ENCODE results near the gene ABCA4. TPM values are rescaled to one million over a fixed set of nuclear protein-coding genes. Genes with fewer than 3 reads are reported as not detected.

Gene ABCA4
- total RNA-seq, 1 experiment from 2014 or later, result 0.09 TPM

DNA sequence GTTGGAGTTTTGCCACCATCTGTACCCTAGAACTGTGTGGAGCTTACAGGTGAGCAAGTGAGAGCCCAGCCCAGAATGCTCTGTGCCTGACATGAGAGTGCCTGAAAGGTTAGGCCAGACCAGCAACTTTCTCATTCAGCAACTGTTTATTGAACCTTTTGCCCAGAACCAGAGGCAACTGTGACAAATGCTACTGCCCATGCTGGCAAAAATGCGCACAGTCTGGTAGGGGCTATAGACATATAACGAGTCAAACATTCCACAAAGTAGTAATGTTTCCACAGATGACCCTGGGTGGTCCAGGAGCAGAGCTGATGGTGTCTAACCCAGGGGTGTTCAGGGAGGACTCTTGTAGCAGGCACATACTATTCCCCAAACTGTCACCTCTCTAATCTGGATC is 155.7 kb downstream of the ABCA4 start:
- POLR2A ChIA-PET, result no interaction called here
- Mint-ChIP-seq H3K9me3 (no peaks in the 10 kb centered on the region), H3K4me1 (0 out of 2 replicates have a peak, but pooled peaks cover 4% of the 10 kb centered on the region), H3K27me3 (ENCODE audit: low read depth) (peaks cover 4% of the 10 kb centered on the region), H3K4me3 (no peak overlapping the region), H3K36me3 (no peaks in the 10 kb centered on the region), H3K27ac (no peak overlapping the region)
- CTCF ChIA-PET, result no interaction called here
- DNase-seq (ENCODE audit: low spot score) (no peak), ATAC-seq (no peak)
- TF ChIP-seq, protein P1, sequence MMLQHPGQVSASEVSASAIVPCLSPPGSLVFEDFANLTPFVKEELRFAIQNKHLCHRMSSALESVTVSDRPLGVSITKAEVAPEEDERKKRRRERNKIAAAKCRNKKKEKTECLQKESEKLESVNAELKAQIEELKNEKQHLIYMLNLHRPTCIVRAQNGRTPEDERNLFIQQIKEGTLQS (CRISPR knock-in tag; conservative IDR thresholded peaks at IDR 0.05), result no peak
- TF ChIP-seq FOXP1 (CRISPR knock-in tag; IDR thresholded peaks at IDR 0.05; ENCODE audit: borderline replicate concordance) (no peak), SP1 (CRISPR knock-in tag; conservative IDR thresholded peaks at IDR 0.05) (no peak), SMAD3 (CRISPR knock-in tag; IDR thresholded peaks at IDR 0.05; ENCODE audit: borderline replicate concordance) (no peak), MYBL2 (CRISPR knock-in tag; IDR thresholded peaks at IDR 0.05) (no peak), SMAD4 (CRISPR knock-in tag; IDR thresholded peaks at IDR 0.05) (no peak), ELF4 (CRISPR knock-in tag; IDR thresholded peaks at IDR 0.05; ENCODE audit: low read depth) (no peak), EMX1 (CRISPR knock-in tag; IDR thresholded peaks at IDR 0.05) (no peak), JAZF1 (CRISPR knock-in tag; IDR thresholded peaks at IDR 0.05) (no peak), KAT7 (CRISPR knock-in tag; IDR thresholded peaks at IDR 0.05; ENCODE audit: borderline replicate concordance) (no peak), ZNF423 (CRISPR knock-in tag; IDR thresholded peaks at IDR 0.05) (no peak), FOXK1 (CRISPR knock-in tag; IDR thresholded peaks at IDR 0.05) (no peak)
- TF ChIP-seq, protein P2, sequence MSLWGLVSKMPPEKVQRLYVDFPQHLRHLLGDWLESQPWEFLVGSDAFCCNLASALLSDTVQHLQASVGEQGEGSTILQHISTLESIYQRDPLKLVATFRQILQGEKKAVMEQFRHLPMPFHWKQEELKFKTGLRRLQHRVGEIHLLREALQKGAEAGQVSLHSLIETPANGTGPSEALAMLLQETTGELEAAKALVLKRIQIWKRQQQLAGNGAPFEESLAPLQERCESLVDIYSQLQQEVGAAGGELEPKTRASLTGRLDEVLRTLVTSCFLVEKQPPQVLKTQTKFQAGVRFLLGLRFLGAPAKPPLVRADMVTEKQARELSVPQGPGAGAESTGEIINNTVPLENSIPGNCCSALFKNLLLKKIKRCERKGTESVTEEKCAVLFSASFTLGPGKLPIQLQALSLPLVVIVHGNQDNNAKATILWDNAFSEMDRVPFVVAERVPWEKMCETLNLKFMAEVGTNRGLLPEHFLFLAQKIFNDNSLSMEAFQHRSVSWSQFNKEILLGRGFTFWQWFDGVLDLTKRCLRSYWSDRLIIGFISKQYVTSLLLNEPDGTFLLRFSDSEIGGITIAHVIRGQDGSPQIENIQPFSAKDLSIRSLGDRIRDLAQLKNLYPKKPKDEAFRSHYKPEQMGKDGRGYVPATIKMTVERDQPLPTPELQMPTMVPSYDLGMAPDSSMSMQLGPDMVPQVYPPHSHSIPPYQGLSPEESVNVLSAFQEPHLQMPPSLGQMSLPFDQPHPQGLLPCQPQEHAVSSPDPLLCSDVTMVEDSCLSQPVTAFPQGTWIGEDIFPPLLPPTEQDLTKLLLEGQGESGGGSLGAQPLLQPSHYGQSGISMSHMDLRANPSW (CRISPR knock-in tag; conservative IDR thresholded peaks at IDR 0.05; ENCODE audit: low read depth), result no peak
- TF ChIP-seq, protein P3, sequence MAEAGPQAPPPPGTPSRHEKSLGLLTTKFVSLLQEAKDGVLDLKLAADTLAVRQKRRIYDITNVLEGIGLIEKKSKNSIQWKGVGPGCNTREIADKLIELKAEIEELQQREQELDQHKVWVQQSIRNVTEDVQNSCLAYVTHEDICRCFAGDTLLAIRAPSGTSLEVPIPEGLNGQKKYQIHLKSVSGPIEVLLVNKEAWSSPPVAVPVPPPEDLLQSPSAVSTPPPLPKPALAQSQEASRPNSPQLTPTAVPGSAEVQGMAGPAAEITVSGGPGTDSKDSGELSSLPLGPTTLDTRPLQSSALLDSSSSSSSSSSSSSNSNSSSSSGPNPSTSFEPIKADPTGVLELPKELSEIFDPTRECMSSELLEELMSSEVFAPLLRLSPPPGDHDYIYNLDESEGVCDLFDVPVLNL (CRISPR knock-in tag; IDR thresholded peaks at IDR 0.05; ENCODE audit: borderline replicate concordance, low read depth), result no peak
- TF ChIP-seq, protein P4, sequence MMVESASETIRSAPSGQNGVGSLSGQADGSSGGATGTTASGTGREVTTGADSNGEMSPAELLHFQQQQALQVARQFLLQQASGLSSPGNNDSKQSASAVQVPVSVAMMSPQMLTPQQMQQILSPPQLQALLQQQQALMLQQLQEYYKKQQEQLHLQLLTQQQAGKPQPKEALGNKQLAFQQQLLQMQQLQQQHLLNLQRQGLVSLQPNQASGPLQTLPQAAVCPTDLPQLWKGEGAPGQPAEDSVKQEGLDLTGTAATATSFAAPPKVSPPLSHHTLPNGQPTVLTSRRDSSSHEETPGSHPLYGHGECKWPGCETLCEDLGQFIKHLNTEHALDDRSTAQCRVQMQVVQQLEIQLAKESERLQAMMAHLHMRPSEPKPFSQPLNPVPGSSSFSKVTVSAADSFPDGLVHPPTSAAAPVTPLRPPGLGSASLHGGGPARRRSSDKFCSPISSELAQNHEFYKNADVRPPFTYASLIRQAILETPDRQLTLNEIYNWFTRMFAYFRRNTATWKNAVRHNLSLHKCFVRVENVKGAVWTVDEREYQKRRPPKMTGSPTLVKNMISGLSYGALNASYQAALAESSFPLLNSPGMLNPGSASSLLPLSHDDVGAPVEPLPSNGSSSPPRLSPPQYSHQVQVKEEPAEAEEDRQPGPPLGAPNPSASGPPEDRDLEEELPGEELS (CRISPR knock-in tag; IDR thresholded peaks at IDR 0.05), result no peak
- TF ChIP-seq, protein P5, sequence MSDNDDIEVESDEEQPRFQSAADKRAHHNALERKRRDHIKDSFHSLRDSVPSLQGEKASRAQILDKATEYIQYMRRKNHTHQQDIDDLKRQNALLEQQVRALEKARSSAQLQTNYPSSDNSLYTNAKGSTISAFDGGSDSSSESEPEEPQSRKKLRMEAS (CRISPR knock-in tag; IDR thresholded peaks at IDR 0.05), result no peak
- TF ChIP-seq, protein P6, sequence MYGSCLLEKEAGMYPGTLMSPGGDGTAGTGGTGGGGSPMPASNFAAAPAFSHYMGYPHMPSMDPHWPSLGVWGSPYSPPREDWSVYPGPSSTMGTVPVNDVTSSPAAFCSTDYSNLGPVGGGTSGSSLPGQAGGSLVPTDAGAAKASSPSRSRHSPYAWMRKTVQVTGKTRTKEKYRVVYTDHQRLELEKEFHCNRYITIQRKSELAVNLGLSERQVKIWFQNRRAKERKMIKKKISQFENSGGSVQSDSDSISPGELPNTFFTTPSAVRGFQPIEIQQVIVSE (CRISPR knock-in tag; IDR thresholded peaks at IDR 0.05; ENCODE audit: borderline replicate concordance), result no peak
- TF ChIP-seq, protein P7, sequence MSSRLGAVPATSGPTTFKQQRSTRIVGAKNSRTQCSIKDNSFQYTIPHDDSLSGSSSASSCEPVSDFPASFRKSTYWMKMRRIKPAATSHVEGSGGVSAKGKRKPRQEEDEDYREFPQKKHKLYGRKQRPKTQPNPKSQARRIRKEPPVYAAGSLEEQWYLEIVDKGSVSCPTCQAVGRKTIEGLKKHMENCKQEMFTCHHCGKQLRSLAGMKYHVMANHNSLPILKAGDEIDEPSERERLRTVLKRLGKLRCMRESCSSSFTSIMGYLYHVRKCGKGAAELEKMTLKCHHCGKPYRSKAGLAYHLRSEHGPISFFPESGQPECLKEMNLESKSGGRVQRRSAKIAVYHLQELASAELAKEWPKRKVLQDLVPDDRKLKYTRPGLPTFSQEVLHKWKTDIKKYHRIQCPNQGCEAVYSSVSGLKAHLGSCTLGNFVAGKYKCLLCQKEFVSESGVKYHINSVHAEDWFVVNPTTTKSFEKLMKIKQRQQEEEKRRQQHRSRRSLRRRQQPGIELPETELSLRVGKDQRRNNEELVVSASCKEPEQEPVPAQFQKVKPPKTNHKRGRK (CRISPR knock-in tag; IDR thresholded peaks at IDR 0.05; ENCODE audit: borderline replicate concordance), result no peak

All from WTC11 (cell line).